ENCODE results near the gene S1PR3. TPM values are rescaled to one million over a fixed set of nuclear protein-coding genes. Genes with fewer than 3 reads are reported as not detected.

S1PR3 gene
- polyA plus RNA-seq, 1 experiment, result 33.1 TPM

DNA sequence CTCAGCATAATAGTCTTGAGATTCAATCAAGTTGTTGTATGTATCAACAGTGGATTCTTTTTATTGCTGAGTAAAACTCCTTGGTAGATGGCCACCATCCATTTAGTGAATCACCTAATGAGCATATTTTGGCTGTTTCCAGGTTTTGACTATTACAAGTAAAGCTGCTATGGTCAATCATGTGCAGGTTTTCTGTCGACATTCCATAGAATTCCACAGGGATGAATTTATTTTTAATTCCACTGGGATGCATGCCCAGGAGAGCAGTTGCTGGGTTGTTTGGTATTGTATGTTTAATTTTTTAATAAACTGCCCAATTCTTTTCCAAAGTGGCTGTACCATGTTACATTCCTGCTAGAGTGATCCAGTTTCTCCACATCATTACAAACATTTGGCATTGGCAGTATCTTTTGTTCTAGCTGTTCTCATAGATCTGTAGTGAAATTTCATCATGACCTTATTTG is 10.5 kb upstream of the S1PR3 start:
- Histone ChIP-seq H3K27me3 (ENCODE audit: control insufficient read depth, insufficient read depth, low read length) (peaks cover 2% of the 10 kb centered on the region), H3K9me3 (ENCODE audit: control insufficient read depth, insufficient read depth, low read length) (no peaks in the 10 kb centered on the region), H3K27ac (ENCODE audit: low read depth, low read length) (no peak overlapping the region), H3K4me3 (ENCODE audit: low read depth, low read length) (no peak overlapping the region)
- POLR2A ChIA-PET, result no interaction called here
- TF ChIP-seq, protein P1, sequence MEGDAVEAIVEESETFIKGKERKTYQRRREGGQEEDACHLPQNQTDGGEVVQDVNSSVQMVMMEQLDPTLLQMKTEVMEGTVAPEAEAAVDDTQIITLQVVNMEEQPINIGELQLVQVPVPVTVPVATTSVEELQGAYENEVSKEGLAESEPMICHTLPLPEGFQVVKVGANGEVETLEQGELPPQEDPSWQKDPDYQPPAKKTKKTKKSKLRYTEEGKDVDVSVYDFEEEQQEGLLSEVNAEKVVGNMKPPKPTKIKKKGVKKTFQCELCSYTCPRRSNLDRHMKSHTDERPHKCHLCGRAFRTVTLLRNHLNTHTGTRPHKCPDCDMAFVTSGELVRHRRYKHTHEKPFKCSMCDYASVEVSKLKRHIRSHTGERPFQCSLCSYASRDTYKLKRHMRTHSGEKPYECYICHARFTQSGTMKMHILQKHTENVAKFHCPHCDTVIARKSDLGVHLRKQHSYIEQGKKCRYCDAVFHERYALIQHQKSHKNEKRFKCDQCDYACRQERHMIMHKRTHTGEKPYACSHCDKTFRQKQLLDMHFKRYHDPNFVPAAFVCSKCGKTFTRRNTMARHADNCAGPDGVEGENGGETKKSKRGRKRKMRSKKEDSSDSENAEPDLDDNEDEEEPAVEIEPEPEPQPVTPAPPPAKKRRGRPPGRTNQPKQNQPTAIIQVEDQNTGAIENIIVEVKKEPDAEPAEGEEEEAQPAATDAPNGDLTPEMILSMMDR (IDR thresholded peaks at IDR 0.05; ENCODE audit: low read depth, low read length), result no peak
- CTCF ChIA-PET, result interaction anchor here (0.6 to 0.7 kb wide), 2 partner anchors 19 to 22 kb away, joined by 3 read pairs; no protein-coding TSS in a partner anchor
- peak; percentile 38 for DNase-seq (ENCODE audit: low read depth, low spot score)

DNA sequence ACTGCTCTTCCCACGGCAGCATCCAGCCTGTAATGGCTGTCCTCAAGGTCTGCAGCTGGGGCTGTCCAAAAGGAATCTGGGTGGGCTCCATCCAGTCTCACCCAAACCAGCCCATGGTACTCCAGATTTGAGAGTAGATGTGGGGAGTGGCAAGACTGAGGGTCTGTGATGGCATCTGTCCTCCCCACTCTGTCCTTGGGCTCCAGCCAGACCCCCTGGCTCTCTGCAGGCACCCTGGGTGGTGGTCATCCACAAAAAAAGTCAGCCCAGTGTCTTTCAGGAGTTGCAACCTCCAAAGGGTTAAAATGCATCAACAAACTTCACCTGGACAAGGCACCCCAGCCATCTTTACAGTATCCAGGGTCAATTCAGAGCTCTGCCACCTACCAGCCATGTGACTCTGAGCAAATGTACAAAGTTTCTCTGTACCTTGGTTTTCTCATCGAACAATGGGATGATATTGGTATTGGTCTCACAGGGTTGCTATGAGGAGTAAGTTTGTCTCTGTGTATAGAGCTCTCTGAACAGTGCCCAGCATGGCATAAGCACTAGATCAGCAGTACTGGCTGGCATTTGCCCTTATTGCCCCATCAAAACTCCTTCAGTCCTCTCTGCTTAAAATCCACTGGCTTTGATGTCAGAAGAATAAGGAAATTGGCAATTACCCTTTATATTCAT is 7.3 kb upstream of the S1PR3 start:
- POLR2A ChIA-PET, result no interaction called here
- no peak for DNase-seq (ENCODE audit: low read depth, low spot score)
- H3K4me3 ChIP-seq (ENCODE audit: low read depth, low read length), result no peak overlapping the region
- no peaks in the 10 kb centered on the region for H3K9me3 ChIP-seq (ENCODE audit: control insufficient read depth, insufficient read depth, low read length)
- TF ChIP-seq, protein P1 (IDR thresholded peaks at IDR 0.05; ENCODE audit: low read depth, low read length), result no peak
- H3K27ac ChIP-seq (ENCODE audit: low read depth, low read length), result no peak overlapping the region
- CTCF ChIA-PET, result no interaction called here
- peaks cover 4% of the 10 kb centered on the region for H3K27me3 ChIP-seq (ENCODE audit: control insufficient read depth, insufficient read depth, low read length)

DNA sequence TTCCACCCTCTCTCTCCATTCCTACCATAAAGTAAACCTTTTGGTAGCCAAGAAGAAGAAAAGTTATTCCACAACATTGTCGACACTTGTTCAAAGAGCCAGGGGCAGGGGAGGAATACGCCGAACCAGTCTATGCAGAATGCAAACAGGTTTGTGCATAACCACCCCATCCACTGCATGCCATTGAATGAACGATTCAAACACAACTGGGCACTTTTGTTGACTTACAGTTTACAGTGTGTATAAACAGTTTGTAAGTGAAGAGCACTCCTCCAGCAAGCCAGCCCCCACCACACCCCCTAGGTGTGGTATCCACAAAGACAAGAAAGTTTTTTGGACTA is 6.8 kb upstream of the S1PR3 start:
- CTCF ChIA-PET, result no interaction called here
- Histone ChIP-seq H3K9me3 (ENCODE audit: control insufficient read depth, insufficient read depth, low read length) (no peaks in the 10 kb centered on the region), H3K27me3 (ENCODE audit: control insufficient read depth, insufficient read depth, low read length) (peaks cover 4% of the 10 kb centered on the region), H3K4me3 (ENCODE audit: low read depth, low read length) (no peak overlapping the region), H3K27ac (ENCODE audit: low read depth, low read length) (no peak overlapping the region)
- no peak for DNase-seq (ENCODE audit: low read depth, low spot score)
- TF ChIP-seq, protein P1 (IDR thresholded peaks at IDR 0.05; ENCODE audit: low read depth, low read length), result no peak
- POLR2A ChIA-PET, result no interaction called here

DNA sequence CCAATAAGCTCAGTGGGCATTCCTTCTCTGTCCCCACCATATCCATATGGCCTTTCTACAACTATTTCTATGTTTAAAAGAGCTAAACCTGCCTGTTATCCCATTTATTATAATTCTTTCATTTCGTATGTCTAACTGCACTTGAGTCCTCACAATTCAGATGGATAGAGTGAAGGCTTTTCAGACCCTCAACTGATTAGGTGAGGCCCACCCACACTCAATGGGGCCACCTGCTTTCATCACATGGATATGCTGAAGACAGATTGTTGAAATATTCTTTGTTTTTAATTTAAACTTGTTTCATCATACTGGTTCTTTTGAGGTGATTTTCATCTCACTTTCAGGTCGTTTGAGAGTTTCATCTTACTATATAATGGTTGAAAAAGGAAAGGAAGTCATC is 5.7 kb upstream of the S1PR3 start:
- CTCF ChIA-PET, result interaction anchor here (0.6 kb wide), 1 partner anchor 16 kb away, joined by 3 read pairs; no protein-coding TSS in a partner anchor
- no peak overlapping the region for H3K4me3 ChIP-seq (ENCODE audit: low read depth, low read length)

DNA sequence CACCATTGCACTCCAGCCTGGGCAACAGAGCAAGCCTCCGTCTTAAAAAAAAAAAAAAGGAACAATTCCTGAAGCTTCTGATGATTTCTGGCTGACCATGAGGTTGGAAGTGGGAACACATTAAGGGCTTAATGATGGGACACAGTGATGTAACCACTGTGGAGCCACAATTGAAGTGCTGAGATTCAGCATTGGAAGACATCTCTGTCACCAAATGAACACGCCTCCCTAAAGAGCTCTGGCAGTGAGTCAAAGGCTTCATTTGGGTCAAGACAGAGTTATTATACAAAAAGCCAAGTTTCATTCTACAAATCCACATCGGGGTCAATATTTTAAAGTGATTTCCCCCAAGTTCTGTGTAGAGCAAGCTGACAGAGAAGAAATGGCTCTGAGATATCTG is 4.5 kb upstream of the S1PR3 start:
- DNase-seq (ENCODE audit: low read depth, low spot score), result no peak
- ChIA-PET POLR2A (no interaction called here), CTCF (no interaction called here)
- Histone ChIP-seq H3K27ac (ENCODE audit: low read depth, low read length) (no peak overlapping the region), H3K4me3 (ENCODE audit: low read depth, low read length) (no peak overlapping the region), H3K9me3 (ENCODE audit: control insufficient read depth, insufficient read depth, low read length) (no peaks in the 10 kb centered on the region; the same call in 1 of the 2 replicates), H3K27me3 (ENCODE audit: control insufficient read depth, insufficient read depth, low read length) (peaks cover 4% of the 10 kb centered on the region)
- TF ChIP-seq, protein P1 (IDR thresholded peaks at IDR 0.05; ENCODE audit: low read depth, low read length), result no peak

More for the DNA sequence above, 5.7 kb upstream of the S1PR3 start:
- no peak for DNase-seq (ENCODE audit: low read depth, low spot score)
- peaks cover 4% of the 10 kb centered on the region for H3K27me3 ChIP-seq (ENCODE audit: control insufficient read depth, insufficient read depth, low read length)
- no peak overlapping the region for H3K27ac ChIP-seq (ENCODE audit: low read depth, low read length)
- POLR2A ChIA-PET, result no interaction called here
- no peaks in the 10 kb centered on the region for H3K9me3 ChIP-seq (ENCODE audit: control insufficient read depth, insufficient read depth, low read length)
- TF ChIP-seq, protein P1 (IDR thresholded peaks at IDR 0.05; ENCODE audit: low read depth, low read length), result no peak
